Type B pancreatic cell (in vitro differentiated cells): ENCODE measurements around the gene BMI1. TPM values are rescaled to one million over a fixed set of nuclear protein-coding genes. Genes with fewer than 3 reads are reported as not detected.

Experiments used
- DNase-seq: peaks from one replicate; pipeline ENCODE4 v3.0.0; 2021; ENCODE audit warnings: mixed read lengths; ENCODE audit not compliant: unreplicated experiment; ENCODE audit errors: extremely low spot score
- H3K27ac Mint-ChIP-seq: 2 replicates; pipeline ENCODE4 v1.8.0; 2021; ENCODE audit warnings: mild to moderate bottlenecking, mixed read lengths
- H3K27me3 Mint-ChIP-seq: 2 replicates; pipeline ENCODE4 v1.8.0; 2021; ENCODE audit warnings: mixed read lengths
- H3K36me3 Mint-ChIP-seq: 2 replicates; pipeline ENCODE4 v1.8.0; 2021; ENCODE audit warnings: mixed read lengths
- H3K4me1 Mint-ChIP-seq: one replicate; pipeline ENCODE4 v1.8.0; 2021; ENCODE audit warnings: mixed read lengths; ENCODE audit not compliant: unreplicated experiment
- H3K4me3 Mint-ChIP-seq: 2 replicates; pipeline ENCODE4 v1.8.0; 2021; ENCODE audit warnings: mild to moderate bottlenecking, mixed read lengths
- H3K9me3 Mint-ChIP-seq: 2 replicates; pipeline ENCODE4 v1.8.0; 2021; ENCODE audit warnings: mixed read lengths
- long read RNA-seq: library from polyadenylated mRNA; unstranded; transcript quantifications from one replicate; pipeline ENCODE4 v2.0.0, GENCODE V29; 2020
- total RNA-seq: library from RNA; stranded (reverse); gene quantifications from 2 replicates; pipeline ENCODE4 v1.2.1, GENCODE V29; 2021; ENCODE audit warnings: low replicate concordance
- TF ChIP-seq, protein P1 (sequence below): fragments of 200-600 bp; sonication (generic); conservative IDR thresholded peaks from 2 replicates; pipeline ENCODE4 v1.5.0; 2021; ENCODE audit warnings: antibody characterized with exemption, mild to moderate bottlenecking

Gene BMI1
- total RNA-seq: 28.9 and 36.6 TPM in 2 replicates
- long read RNA-seq, transcript BMI1-201 (10 exons, 3,428 nt): major isoform, 5 of 17 reads
- long read RNA-seq, partial matches to known transcripts: 3 of 17 reads
- long read RNA-seq, other reads (novel, unspliced or antisense): 9 of 17 reads

DNA sequence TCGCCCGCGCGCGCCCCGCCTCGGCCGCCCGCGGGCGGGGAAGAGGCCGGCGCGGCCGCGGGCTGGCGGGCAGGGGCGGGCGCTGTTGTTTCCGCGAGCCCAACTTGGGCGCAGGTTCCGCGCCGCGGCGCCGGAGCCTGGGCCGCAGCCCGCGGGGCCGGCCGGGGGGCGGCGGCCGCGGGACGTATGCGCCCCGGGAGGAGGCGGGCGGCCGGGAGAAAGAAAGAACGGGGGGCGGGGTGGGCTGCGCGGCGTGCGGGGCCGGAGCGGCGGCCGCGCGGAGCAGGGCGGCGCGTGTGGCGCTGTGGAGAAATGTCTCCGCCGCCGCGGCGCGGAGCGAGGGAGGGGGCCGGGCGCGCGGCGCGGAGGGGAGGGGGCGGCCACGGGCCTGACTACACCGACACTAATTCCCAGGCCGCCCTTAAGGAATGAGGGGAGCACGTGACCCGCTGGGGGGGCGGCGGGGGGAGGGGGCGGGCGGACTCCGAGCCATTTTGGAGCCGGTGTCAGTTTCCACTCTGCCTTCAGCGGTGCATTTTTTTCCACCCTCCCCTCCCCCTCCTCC is at the start of gene BMI1:
Gene BMI1, plus strand, starts transcription at position 509 of the 565 bp plus-strand sequence. CDS start 5,351 bp downstream, outside the sequence.
- H3K27ac Mint-ChIP-seq: peak within 1 kb of the TSS; percentile 92
- peak; percentile 84 for DNase-seq
- H3K36me3 Mint-ChIP-seq: peaks cover 4% of the 10 kb centered on the region
- H3K9me3 Mint-ChIP-seq: no peaks in the 10 kb centered on the region
- H3K4me1 Mint-ChIP-seq: peaks cover 51% of the 10 kb centered on the region
- peaks cover 61% of the 10 kb centered on the region for H3K27me3 Mint-ChIP-seq
- TF ChIP-seq, protein P1, sequence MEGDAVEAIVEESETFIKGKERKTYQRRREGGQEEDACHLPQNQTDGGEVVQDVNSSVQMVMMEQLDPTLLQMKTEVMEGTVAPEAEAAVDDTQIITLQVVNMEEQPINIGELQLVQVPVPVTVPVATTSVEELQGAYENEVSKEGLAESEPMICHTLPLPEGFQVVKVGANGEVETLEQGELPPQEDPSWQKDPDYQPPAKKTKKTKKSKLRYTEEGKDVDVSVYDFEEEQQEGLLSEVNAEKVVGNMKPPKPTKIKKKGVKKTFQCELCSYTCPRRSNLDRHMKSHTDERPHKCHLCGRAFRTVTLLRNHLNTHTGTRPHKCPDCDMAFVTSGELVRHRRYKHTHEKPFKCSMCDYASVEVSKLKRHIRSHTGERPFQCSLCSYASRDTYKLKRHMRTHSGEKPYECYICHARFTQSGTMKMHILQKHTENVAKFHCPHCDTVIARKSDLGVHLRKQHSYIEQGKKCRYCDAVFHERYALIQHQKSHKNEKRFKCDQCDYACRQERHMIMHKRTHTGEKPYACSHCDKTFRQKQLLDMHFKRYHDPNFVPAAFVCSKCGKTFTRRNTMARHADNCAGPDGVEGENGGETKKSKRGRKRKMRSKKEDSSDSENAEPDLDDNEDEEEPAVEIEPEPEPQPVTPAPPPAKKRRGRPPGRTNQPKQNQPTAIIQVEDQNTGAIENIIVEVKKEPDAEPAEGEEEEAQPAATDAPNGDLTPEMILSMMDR: peak; percentile 11
- peak within 1 kb of the TSS; percentile 94 for H3K4me3 Mint-ChIP-seq

DNA sequence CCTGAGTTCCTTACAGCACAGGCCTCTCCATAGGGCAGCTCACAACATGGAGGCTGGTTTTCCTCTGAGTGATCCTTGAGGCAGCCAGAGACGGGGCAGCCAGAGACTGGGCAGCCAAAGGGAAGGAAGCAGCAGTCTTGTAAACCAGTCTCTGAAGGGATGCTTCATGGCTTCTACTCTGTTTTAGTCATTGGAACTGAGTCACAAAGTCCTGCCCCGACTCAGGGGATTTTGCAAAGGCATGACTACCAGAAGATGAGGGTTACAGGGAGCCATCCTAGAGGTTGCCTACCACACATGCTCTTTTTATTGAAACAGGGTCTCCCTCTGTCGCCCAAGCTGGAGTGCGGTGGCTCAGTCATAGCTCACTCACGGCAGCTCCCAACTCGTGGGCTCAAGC is 49.1 kb upstream of the BMI1 start:
- H3K4me3 Mint-ChIP-seq: no peak overlapping the region
- DNase-seq: no peak
- H3K27me3 Mint-ChIP-seq: peaks cover 9% of the 10 kb centered on the region
- TF ChIP-seq, protein P1: no peak
- H3K9me3 Mint-ChIP-seq: no peaks in the 10 kb centered on the region
- H3K27ac Mint-ChIP-seq: no peak overlapping the region
- no peaks in the 10 kb centered on the region for H3K4me1 Mint-ChIP-seq
- no peaks in the 10 kb centered on the region for H3K36me3 Mint-ChIP-seq

DNA sequence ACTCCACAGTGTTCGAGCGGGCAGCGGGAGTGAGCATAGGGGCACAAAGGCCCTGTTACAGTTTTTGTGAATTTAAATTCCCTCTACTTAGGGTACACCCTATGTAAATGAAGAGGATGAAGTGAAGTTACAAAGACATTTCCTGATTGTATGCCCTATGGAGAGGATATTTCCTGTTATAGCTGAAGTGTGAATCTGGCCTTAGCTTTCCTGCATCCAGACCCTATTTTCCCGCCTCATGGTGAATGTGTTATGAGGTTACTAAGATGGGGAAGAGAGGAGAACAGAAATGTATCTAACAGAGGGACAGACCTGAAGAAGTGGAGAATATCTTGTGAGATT is 42.5 kb upstream of the BMI1 start:
- no peaks in the 10 kb centered on the region for H3K4me1 Mint-ChIP-seq
- no peak overlapping the region for H3K27ac Mint-ChIP-seq
- H3K36me3 Mint-ChIP-seq: no peaks in the 10 kb centered on the region
- no peaks in the 10 kb centered on the region for H3K9me3 Mint-ChIP-seq
- TF ChIP-seq, protein P1: no peak
- no peak overlapping the region for H3K4me3 Mint-ChIP-seq
- no peak for DNase-seq
- H3K27me3 Mint-ChIP-seq: peaks cover 20% of the 10 kb centered on the region

DNA sequence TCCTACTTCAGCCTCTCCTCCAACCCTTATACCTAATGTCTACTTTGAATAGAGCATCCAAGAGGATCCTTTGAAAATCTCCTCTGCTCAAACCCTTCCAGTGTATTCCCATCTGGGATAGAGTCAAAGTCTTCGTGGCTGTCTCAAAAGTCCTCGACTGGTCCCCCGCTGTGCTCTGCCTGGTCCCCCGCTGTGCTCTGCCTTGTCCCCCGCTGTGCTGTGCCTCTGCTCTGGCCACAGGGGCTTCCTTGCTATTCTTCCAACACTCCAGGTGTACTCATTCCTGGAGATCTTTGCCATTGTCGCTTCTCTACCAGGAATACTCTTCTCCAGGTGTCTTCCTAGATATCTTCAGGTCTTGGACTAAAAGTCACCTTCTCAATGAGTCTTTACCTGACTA is 40.8 kb upstream of the BMI1 start:
- TF ChIP-seq, protein P1: no peak
- Mint-ChIP-seq H3K4me3 (no peak overlapping the region), H3K4me1 (no peaks in the 10 kb centered on the region), H3K27me3 (peaks cover 20% of the 10 kb centered on the region), H3K27ac (no peak overlapping the region), H3K36me3 (no peaks in the 10 kb centered on the region), H3K9me3 (no peaks in the 10 kb centered on the region)
- no peak for DNase-seq

DNA sequence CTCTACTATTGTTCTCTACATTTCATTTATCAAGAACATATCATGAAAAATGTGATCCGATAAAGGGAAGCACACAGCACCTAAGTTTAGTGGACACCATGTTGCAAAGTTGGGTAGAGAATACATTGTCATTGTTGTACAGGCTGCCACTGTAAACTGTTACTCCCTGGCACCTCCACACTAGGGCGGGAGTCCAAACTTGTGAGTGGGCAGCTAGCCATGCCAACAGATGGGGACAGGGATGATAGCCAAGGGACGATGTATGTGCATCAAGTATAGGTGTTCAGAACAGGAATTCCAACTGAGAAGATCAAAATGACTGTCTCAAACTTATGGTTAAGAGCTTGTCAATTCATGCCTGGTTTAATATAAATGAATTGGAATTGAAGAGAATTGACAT is 35.8 kb upstream of the BMI1 start:
- no peak overlapping the region for H3K4me3 Mint-ChIP-seq
- TF ChIP-seq, protein P1: no peak
- H3K27me3 Mint-ChIP-seq: peaks cover 3% of the 10 kb centered on the region
- no peaks in the 10 kb centered on the region for H3K4me1 Mint-ChIP-seq
- no peak for DNase-seq
- no peaks in the 10 kb centered on the region for H3K9me3 Mint-ChIP-seq
- no peaks in the 10 kb centered on the region for H3K36me3 Mint-ChIP-seq
- no peak overlapping the region for H3K27ac Mint-ChIP-seq
